ACC112 (cell line): ENCODE data around the gene ZFAND5.

ENCODE experiments used
- H2AFZ ChIP-seq: fragments of 200-600 bp; sonication (generic); one replicate; pipeline ENCODE4 v1.6.0; 2017; ENCODE audit warnings: antibody characterized with exemption, low read length; ENCODE audit not compliant: unreplicated experiment
- H3K27ac ChIP-seq: fragments of 200-600 bp; sonication (generic); 2 replicates; pipeline ENCODE4 v1.5.1; 2014; ENCODE audit warnings: low read depth, mild to moderate bottlenecking, antibody characterized with exemption, low read length, moderate library complexity
- H3K27me3 ChIP-seq: fragments of 200-600 bp; sonication (generic); 2 replicates; pipeline ENCODE4 v1.6.1; 2014; ENCODE audit warnings: mild to moderate bottlenecking, antibody characterized with exemption, low read length, moderate library complexity, mixed read lengths; ENCODE audit not compliant: insufficient read depth
- H3K36me3 ChIP-seq: fragments of 200-600 bp; sonication (generic); 2 replicates; pipeline ENCODE4 v1.6.1; 2016; ENCODE audit warnings: mild to moderate bottlenecking, antibody characterized with exemption, low read length, moderate library complexity, mixed read lengths; ENCODE audit not compliant: insufficient read depth
- H3K4me1 ChIP-seq: fragments of 200-600 bp; sonication (generic); one replicate; pipeline ENCODE4 v1.6.1; 2016; ENCODE audit warnings: low read length, mixed read lengths; ENCODE audit not compliant: insufficient read depth, unreplicated experiment, control insufficient read depth
- H3K4me3 ChIP-seq: fragments of 200-600 bp; sonication (generic); 2 replicates; pipeline ENCODE4 v1.5.1; 2014; ENCODE audit warnings: mild to moderate bottlenecking, low read depth, low read length
- H3K79me2 ChIP-seq: fragments of 200-600 bp; sonication (generic); one replicate; pipeline ENCODE4 v1.6.0; 2016; ENCODE audit warnings: low read length; ENCODE audit not compliant: control insufficient read depth, unreplicated experiment, insufficient read depth

Gene ZFAND5

GRCh38 chr9:72349911-72350310, 15.1 kb downstream of the ZFAND5 start:
- no peaks in the 10 kb centered on the region for H3K79me2 ChIP-seq
- H3K27ac ChIP-seq, result no peak overlapping the region
- peaks cover 5% of the 10 kb centered on the region for H3K4me1 ChIP-seq
- no peaks in the 10 kb centered on the region for H3K27me3 ChIP-seq
- no peak overlapping the region for H2AFZ ChIP-seq
- H3K36me3 ChIP-seq, result peaks cover 3% of the 10 kb centered on the region
- no peak overlapping the region for H3K4me3 ChIP-seq

GRCh38 chr9:72349240-72349639, 15.8 kb downstream of the ZFAND5 start:
- Histone ChIP-seq H3K36me3 (no peaks in the 10 kb centered on the region; the same call in 1 of the 2 replicates), H3K27me3 (no peaks in the 10 kb centered on the region), H3K4me3 (no peak overlapping the region), H3K27ac (no peak overlapping the region), H3K4me1 (peaks cover 5% of the 10 kb centered on the region), H2AFZ (no peak overlapping the region), H3K79me2 (no peaks in the 10 kb centered on the region)

DNA sequence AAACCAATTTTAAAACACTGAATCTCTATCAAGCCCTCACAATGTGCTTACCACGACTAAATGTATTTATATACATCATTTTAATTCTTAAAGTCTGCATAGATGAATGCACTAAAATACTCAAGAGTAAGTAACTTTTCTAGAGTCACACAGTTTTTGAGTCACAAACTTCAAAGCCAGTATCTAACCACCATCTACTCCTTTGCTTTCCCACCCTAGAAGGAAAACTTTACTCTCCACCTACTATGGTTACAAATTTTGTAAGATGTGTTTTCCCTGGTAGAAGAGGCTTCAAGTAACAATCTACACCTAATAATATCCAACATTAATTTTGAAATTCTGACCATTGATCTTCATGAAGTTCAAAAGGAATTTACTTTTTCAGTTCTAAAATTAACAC, 18.7 kb downstream of the ZFAND5 start:
- Histone ChIP-seq H3K4me3 (no peak overlapping the region), H3K79me2 (no peaks in the 10 kb centered on the region), H2AFZ (no peak overlapping the region), H3K27ac (no peak overlapping the region), H3K27me3 (no peaks in the 10 kb centered on the region), H3K4me1 (no peaks in the 10 kb centered on the region), H3K36me3 (no peaks in the 10 kb centered on the region)

GRCh38 chr9:72338631-72339030, 26.4 kb downstream of the ZFAND5 start:
- no peaks in the 10 kb centered on the region for H3K4me1 ChIP-seq
- H3K36me3 ChIP-seq, result no peaks in the 10 kb centered on the region
- no peaks in the 10 kb centered on the region for H3K79me2 ChIP-seq
- no peak overlapping the region for H2AFZ ChIP-seq
- no peaks in the 10 kb centered on the region for H3K27me3 ChIP-seq
- H3K27ac ChIP-seq, result no peak overlapping the region
- H3K4me3 ChIP-seq, result no peak overlapping the region

GRCh38 chr9:72337286-72337685, 27.7 kb downstream of the ZFAND5 start:
- no peak overlapping the region for H2AFZ ChIP-seq
- H3K27me3 ChIP-seq, result no peaks in the 10 kb centered on the region
- no peaks in the 10 kb centered on the region for H3K36me3 ChIP-seq
- no peak overlapping the region for H3K27ac ChIP-seq
- no peaks in the 10 kb centered on the region for H3K4me1 ChIP-seq
- H3K79me2 ChIP-seq, result no peaks in the 10 kb centered on the region
- H3K4me3 ChIP-seq, result no peak overlapping the region

DNA sequence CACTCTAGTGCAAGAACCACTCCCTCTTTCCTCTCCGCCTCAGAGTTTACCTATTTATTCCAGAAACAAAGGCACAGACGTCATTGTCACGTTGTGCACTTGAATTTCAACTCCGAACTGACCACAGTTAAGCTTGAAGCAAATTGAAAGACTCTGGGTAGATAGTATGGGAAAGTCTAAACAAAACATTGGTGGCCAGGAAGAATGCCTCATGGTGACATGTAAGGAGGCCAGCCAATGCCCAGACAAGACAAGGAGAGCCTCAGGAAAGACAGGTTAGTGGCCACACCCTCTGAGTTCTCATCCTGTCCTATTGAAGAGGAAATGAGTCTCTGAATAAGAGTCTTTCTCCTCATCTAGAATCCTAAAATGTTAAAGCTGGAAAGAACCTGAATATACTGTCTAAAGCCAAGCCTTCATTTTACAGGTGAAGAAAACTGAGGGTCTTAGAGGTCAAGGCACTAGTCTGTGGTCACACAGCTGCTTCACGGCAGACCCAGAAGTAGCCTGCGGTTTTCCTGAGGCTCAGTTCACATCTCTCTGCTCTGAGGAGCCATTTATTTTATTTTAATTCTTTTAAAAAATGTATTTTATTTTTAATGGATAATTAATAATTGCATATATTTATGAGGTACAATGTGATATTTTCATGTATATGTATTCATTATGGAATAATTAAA, 30.2 kb downstream of the ZFAND5 start:
- no peaks in the 10 kb centered on the region for H3K36me3 ChIP-seq
- H3K27me3 ChIP-seq, result peaks cover 7% of the 10 kb centered on the region; the same call in 1 of the 2 replicates
- H2AFZ ChIP-seq, result no peak overlapping the region
- H3K27ac ChIP-seq, result no peak overlapping the region
- no peaks in the 10 kb centered on the region for H3K4me1 ChIP-seq
- no peaks in the 10 kb centered on the region for H3K79me2 ChIP-seq
- H3K4me3 ChIP-seq, result no peak overlapping the region

- Histone ChIP-seq H3K79me2 (no peaks in the 10 kb centered on the region), H3K4me3 (no peak overlapping the region), H3K4me1 (no peaks in the 10 kb centered on the region), H2AFZ (no peak overlapping the region), H3K27me3 (peaks cover 7% of the 10 kb centered on the region; the same call in 1 of the 2 replicates), H3K36me3 (no peaks in the 10 kb centered on the region), H3K27ac (no peak overlapping the region)
Observed at GRCh38 chr9:72333709-72334108, 31.3 kb downstream of the ZFAND5 start.

DNA sequence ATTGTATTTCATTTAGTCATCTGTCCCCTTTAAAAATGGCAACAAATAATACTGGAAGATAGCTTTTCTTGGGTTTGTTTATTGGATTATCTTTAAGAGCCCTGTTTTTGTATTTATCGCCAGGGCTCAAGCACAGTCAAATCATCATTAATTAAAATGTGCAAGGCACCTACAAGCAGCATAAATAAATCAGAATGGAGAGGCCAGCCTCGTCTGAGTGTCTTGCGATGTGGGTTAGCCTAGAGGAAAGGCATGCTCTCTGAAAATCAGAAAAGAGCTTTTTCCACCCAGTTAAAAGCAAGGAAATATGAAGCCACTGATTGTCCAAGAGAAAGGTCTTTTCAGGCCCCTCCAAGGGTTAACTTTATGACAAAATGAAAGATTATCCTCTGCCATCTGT, 31.8 kb downstream of the ZFAND5 start:
- Histone ChIP-seq H3K36me3 (no peaks in the 10 kb centered on the region), H3K27ac (no peak overlapping the region), H3K4me1 (no peaks in the 10 kb centered on the region), H3K4me3 (no peak overlapping the region), H3K27me3 (peaks cover 7% of the 10 kb centered on the region; the same call in 1 of the 2 replicates), H3K79me2 (no peaks in the 10 kb centered on the region), H2AFZ (no peak overlapping the region)

- no peak overlapping the region for H3K4me3 ChIP-seq
- peaks cover 7% of the 10 kb centered on the region; the same call in 1 of the 2 replicates for H3K27me3 ChIP-seq
- no peaks in the 10 kb centered on the region for H3K4me1 ChIP-seq
- H2AFZ ChIP-seq, result no peak overlapping the region
- H3K79me2 ChIP-seq, result no peaks in the 10 kb centered on the region
- no peak overlapping the region for H3K27ac ChIP-seq
- H3K36me3 ChIP-seq, result no peaks in the 10 kb centered on the region
Observed at GRCh38 chr9:72332351-72332750, 32.7 kb downstream of the ZFAND5 start.

DNA sequence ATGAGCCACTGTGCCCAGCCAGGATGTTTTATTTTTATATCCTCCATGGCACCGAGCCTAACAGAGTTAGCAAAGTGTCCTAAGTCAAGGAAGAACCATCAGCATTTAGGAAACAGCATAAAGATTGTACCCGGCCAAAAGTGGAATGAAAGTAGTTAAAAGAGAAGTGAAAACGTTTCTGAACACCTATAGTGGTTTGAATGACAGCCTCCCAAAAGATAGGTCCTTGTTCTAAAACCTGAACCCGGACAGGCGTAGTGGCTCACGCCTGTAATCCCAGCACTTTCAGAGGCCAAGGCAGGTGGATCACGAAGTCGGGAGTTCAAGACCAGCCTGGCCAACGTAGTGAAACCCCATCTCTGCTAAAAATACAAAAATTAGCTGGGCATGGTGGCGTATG, 37.4 kb downstream of the ZFAND5 start:
- H2AFZ ChIP-seq, result no peak overlapping the region
- no peaks in the 10 kb centered on the region for H3K79me2 ChIP-seq
- no peak overlapping the region for H3K4me3 ChIP-seq
- peaks cover 7% of the 10 kb centered on the region; the same call in 1 of the 2 replicates for H3K27me3 ChIP-seq
- no peaks in the 10 kb centered on the region for H3K4me1 ChIP-seq
- H3K27ac ChIP-seq, result no peak overlapping the region
- no peaks in the 10 kb centered on the region for H3K36me3 ChIP-seq

DNA sequence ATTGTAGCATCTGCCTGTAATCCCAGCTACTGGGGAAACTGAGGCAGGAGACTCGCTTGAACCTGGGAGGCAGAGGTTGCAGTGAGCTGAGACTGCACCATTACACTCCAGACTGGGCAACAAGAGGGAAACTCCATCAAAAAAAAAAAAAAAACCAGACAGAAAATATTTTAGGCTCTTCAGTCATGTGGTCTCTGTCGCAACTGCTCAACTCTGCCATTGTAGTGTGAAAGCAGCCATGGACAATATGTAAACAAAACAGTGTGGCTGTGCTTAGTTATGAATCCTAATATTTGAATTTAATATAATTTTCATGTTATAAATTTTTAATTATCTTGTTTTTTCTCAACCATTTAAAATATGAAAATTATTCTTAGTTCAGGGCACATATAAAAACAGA, 38.4 kb downstream of the ZFAND5 start:
- Histone ChIP-seq H3K4me3 (no peak overlapping the region), H3K27me3 (peaks cover 6% of the 10 kb centered on the region; the same call in 1 of the 2 replicates), H2AFZ (no peak overlapping the region), H3K4me1 (no peaks in the 10 kb centered on the region), H3K36me3 (no peaks in the 10 kb centered on the region), H3K79me2 (no peaks in the 10 kb centered on the region), H3K27ac (no peak overlapping the region)
